GM23338 (cell line): ENCODE results near the gene DYTN. TPM values are rescaled to one million over a fixed set of nuclear protein-coding genes. Genes with fewer than 3 reads are reported as not detected.

Experiments used
- ATAC-seq: fragments of 200-7000 bp; cut with Tn5 transposase; 3 replicates; pipeline ENCODE4 v1.9.1; 2020
- DNase-seq: peaks from one replicate; pipeline ENCODE4 v3.0.0-alpha.2; 2015; ENCODE audit warnings: low spot score
- H2AFZ ChIP-seq: fragments of 200-600 bp; sonication (generic); 2 replicates; pipeline ENCODE4 v1.8.0; 2016; ENCODE audit warnings: antibody characterized with exemption, mild to moderate bottlenecking, moderate library complexity
- H3F3A ChIP-seq: fragments of 200-600 bp; sonication (generic); replicated peaks from 2 replicates; pipeline ENCODE4 v1.8.0; 2017; ENCODE audit warnings: antibody characterized with exemption, mixed run types, low read depth
- H3K27ac ChIP-seq: fragments of 200-600 bp; sonication (generic); 2 replicates; pipeline ENCODE4 v1.6.1; 2016; ENCODE audit warnings: low read depth
- H3K27me3 ChIP-seq: fragments of 200-600 bp; sonication (generic); 2 replicates; pipeline ENCODE4 v1.8.0; 2016; ENCODE audit warnings: mild to moderate bottlenecking, mixed run types, moderate library complexity; ENCODE audit not compliant: insufficient read depth
- H3K36me3 ChIP-seq: fragments of 200-600 bp; sonication (generic); 2 replicates; pipeline ENCODE4 v1.8.0; 2016; ENCODE audit warnings: mild to moderate bottlenecking; ENCODE audit not compliant: insufficient read depth
- H3K4me1 ChIP-seq: fragments of 200-600 bp; sonication (generic); 2 replicates; pipeline ENCODE4 v1.8.0; 2016; ENCODE audit warnings: mild to moderate bottlenecking, moderate library complexity; ENCODE audit not compliant: insufficient read depth
- H3K4me2 ChIP-seq: fragments of 200-600 bp; sonication (generic); 2 replicates; pipeline ENCODE4 v1.7.1; 2017; ENCODE audit warnings: mixed run types
- H3K4me3 ChIP-seq: fragments of 200-600 bp; sonication (generic); 2 replicates; pipeline ENCODE4 v1.6.1; 2016; ENCODE audit warnings: mixed run types
- H3K79me2 ChIP-seq: fragments of 200-600 bp; sonication (generic); replicated peaks from 2 replicates; pipeline ENCODE4 v1.8.0; 2017; ENCODE audit warnings: mild to moderate bottlenecking; ENCODE audit not compliant: insufficient read depth
- H3K9me2 ChIP-seq: fragments of 200-600 bp; sonication (generic); 2 replicates; pipeline ENCODE4 v1.8.0; 2017; ENCODE audit not compliant: insufficient read depth
- H4K20me1 ChIP-seq: fragments of 200-600 bp; sonication (generic); replicated peaks from 2 replicates; pipeline ENCODE4 v1.8.0; 2017; ENCODE audit warnings: mild to moderate bottlenecking; ENCODE audit not compliant: insufficient read depth
- H3K27ac Mint-ChIP-seq: 2 replicates; pipeline ENCODE4 v1.8.0; 2020; ENCODE audit warnings: inconsistent platforms, mild to moderate bottlenecking, moderate library complexity, mixed read lengths
- H3K27me3 Mint-ChIP-seq: 3 replicates; pipeline ENCODE4 v1.8.0; 2022; ENCODE audit warnings: low read depth, mild to moderate bottlenecking, moderate library complexity, mixed read lengths, inconsistent platforms; ENCODE audit not compliant: insufficient read depth, poor library complexity
- H3K36me3 Mint-ChIP-seq: 3 replicates; pipeline ENCODE4 v1.8.0; 2021; ENCODE audit warnings: low read depth, mild to moderate bottlenecking, inconsistent platforms, moderate library complexity, mixed read lengths
- H3K4me1 Mint-ChIP-seq: 3 replicates; pipeline ENCODE4 v1.8.0; 2020; ENCODE audit warnings: mild to moderate bottlenecking, inconsistent platforms, mixed read lengths
- H3K4me3 Mint-ChIP-seq: 3 replicates; pipeline ENCODE4 v1.8.0; 2021; ENCODE audit warnings: moderate library complexity, mild to moderate bottlenecking, inconsistent platforms, mixed read lengths
- H3K9me3 Mint-ChIP-seq: 3 replicates; pipeline ENCODE4 v1.8.0; 2020; ENCODE audit warnings: moderate library complexity, mild to moderate bottlenecking, inconsistent platforms, mixed read lengths
- EZH2phosphoT487 ChIP-seq: fragments of 200-600 bp; sonication (generic); IDR thresholded peaks from one replicate; pipeline ENCODE4 v1.8.1; 2018; ENCODE audit warnings: antibody characterized with exemption; ENCODE audit not compliant: unreplicated experiment
- POLR2AphosphoS5 ChIP-seq: IDR thresholded peaks from 2 replicates; pipeline ENCODE4 v1.6.1; 2016; ENCODE audit warnings: antibody characterized with exemption, low read depth
- ZNF462 ChIP-seq: fragments of 250-450 bp; sonication (Bioruptor Pico); IDR thresholded peaks from 2 replicates; pipeline ENCODE4 v1.5.0; 2020; ENCODE audit warnings: mild to moderate bottlenecking, moderate library complexity
- polyA plus RNA-seq: library from polyadenylated mRNA; unstranded; fragments of >200 nt; fragmentation: Nextera tagmentation; extraction: Ambion mirVana; gene quantifications from 2 replicates; pipeline ENCODE4 v1.2.1, GENCODE V29; 2016
- total RNA-seq: library from RNA; depleted of rRNA; stranded (reverse); fragments of >200 nt; shearing (Covaris generic); gene quantifications from 2 replicates; pipeline ENCODE4 v1.2.3, GENCODE V29; 2014
- TF ChIP-seq, protein P1 (sequence below): IDR thresholded peaks from 2 replicates; pipeline ENCODE4 v1.6.1; 2016; ENCODE audit warnings: antibody characterized with exemption

DYTN gene
- total and polyA plus RNA-seq, 2 experiments from 2014 or later = not detected

- peaks cover 4% of the 10 kb centered on the region for H3K27me3 Mint-ChIP-seq
Measured at GRCh38 chr2:206611736-206612135, 106.5 kb downstream of the DYTN start.

DNA sequence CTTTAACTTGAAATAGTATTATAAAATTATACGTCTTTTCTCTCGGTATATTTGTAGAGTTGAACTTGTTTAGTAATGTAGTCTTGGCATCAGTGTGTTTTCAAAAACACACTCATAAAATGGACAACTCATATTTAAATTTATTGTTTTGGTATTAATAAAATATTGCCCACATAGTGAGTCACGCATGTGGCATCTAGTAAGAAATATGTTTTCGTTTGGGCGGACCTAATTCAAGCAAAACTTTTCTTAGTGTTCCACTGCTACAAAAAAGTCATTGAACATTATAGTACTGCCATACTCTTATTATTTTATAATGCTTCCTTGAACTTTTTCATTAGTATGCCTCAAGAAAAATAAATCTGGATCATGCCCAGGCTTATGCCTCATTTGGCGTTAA lies 107.0 kb downstream of the DYTN start:
- Histone ChIP-seq H4K20me1 (no peaks in the 10 kb centered on the region), H3K27ac (no peak overlapping the region), H3K4me2 (no peak overlapping the region), H2AFZ (no peak overlapping the region), H3K4me1 (no peaks in the 10 kb centered on the region), H3F3A (no peaks in the 10 kb centered on the region), H3K79me2 (no peaks in the 10 kb centered on the region), H3K4me3 (no peak overlapping the region), H3K9me2 (no peaks in the 10 kb centered on the region), H3K36me3 (no peaks in the 10 kb centered on the region), H3K27me3 (no peaks in the 10 kb centered on the region)
- Mint-ChIP-seq H3K36me3 (peaks cover 3% of the 10 kb centered on the region; the same call in 2 of the 3 replicates), H3K27ac (no peak overlapping the region), H3K4me3 (no peak overlapping the region), H3K4me1 (peaks cover 2% of the 10 kb centered on the region; the same call in 1 of the 3 replicates), H3K27me3 (peaks cover 4% of the 10 kb centered on the region), H3K9me3 (no peaks in the 10 kb centered on the region)
- ATAC-seq = no peak
- DNase-seq = no peak
- TF ChIP-seq, protein P1, sequence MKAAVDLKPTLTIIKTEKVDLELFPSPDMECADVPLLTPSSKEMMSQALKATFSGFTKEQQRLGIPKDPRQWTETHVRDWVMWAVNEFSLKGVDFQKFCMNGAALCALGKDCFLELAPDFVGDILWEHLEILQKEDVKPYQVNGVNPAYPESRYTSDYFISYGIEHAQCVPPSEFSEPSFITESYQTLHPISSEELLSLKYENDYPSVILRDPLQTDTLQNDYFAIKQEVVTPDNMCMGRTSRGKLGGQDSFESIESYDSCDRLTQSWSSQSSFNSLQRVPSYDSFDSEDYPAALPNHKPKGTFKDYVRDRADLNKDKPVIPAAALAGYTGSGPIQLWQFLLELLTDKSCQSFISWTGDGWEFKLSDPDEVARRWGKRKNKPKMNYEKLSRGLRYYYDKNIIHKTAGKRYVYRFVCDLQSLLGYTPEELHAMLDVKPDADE = no peak
- no peak for TF ChIP-seq ZNF462 (CRISPR knock-in tag)

More at GRCh38 chr2:206611736-206612135, 106.5 kb downstream of the DYTN start:
- DNase-seq = peak; percentile 11
- Histone ChIP-seq H2AFZ (no peak overlapping the region), H3K4me2 (no peak overlapping the region), H3K4me3 (no peak overlapping the region), H3K27ac (no peak overlapping the region), H3K27me3 (no peaks in the 10 kb centered on the region), H3K4me1 (no peaks in the 10 kb centered on the region), H4K20me1 (no peaks in the 10 kb centered on the region), H3K79me2 (no peaks in the 10 kb centered on the region), H3K9me2 (no peaks in the 10 kb centered on the region), H3K36me3 (no peaks in the 10 kb centered on the region), H3F3A (no peaks in the 10 kb centered on the region)
- Mint-ChIP-seq H3K9me3 (no peaks in the 10 kb centered on the region), H3K4me3 (no peak overlapping the region), H3K27ac (peak overlapping the region; percentile 28; the same call in 1 of the 2 replicates), H3K36me3 (peaks cover 3% of the 10 kb centered on the region; the same call in 2 of the 3 replicates), H3K4me1 (peaks cover 2% of the 10 kb centered on the region; the same call in 1 of the 3 replicates)
- TF ChIP-seq POLR2AphosphoS5 (no peak), EZH2phosphoT487 (no peak)
- ATAC-seq = peak; percentile 61
